HEK293 (cell line): Measurements from ENCODE around the gene PHACTR1.

Experiments
- GLIS1 ChIP-seq: fragments of 450-650 bp; formaldehyde crosslinking; IDR thresholded peaks from 2 replicates; pipeline ENCODE4 v1.5.1; 2016; ENCODE audit warnings: missing biosample characterization, missing genetic modification characterization
- KLF17 ChIP-seq: fragments of 450-650 bp; formaldehyde crosslinking; IDR thresholded peaks from 2 replicates; pipeline ENCODE4 v1.5.1; 2016; ENCODE audit warnings: missing biosample characterization, missing genetic modification characterization
- REST ChIP-seq: fragments of 450-650 bp; formaldehyde crosslinking; IDR thresholded peaks from 2 replicates; pipeline ENCODE4 v1.5.1; 2016; ENCODE audit warnings: missing biosample characterization, missing genetic modification characterization
- ZBTB21 ChIP-seq: fragments of 450-650 bp; formaldehyde crosslinking; IDR thresholded peaks from 2 replicates; pipeline ENCODE4 v1.5.1; 2017; ENCODE audit warnings: missing biosample characterization, missing genetic modification characterization
- ZFHX2 ChIP-seq: fragments of 450-650 bp; formaldehyde crosslinking; conservative IDR thresholded peaks from 2 replicates; pipeline ENCODE4 v1.5.1; 2016; ENCODE audit warnings: missing biosample characterization, missing genetic modification characterization
- ZNF174 ChIP-seq: fragments of 450-650 bp; formaldehyde crosslinking; IDR thresholded peaks from 2 replicates; pipeline ENCODE4 v1.5.0; 2017; ENCODE audit warnings: missing biosample characterization, mild to moderate bottlenecking, missing genetic modification characterization
- ZNF175 ChIP-seq: fragments of 450-650 bp; formaldehyde crosslinking; IDR thresholded peaks from 2 replicates; pipeline ENCODE4 v1.5.1; 2016; ENCODE audit warnings: missing biosample characterization, missing genetic modification characterization
- ZNF274 ChIP-seq, 2 experiments: fragments of 200-500 bp in 1 of 2; fragments of 450-650 bp in 1 of 2; sonication (Bioruptor generic) in 1 of 2; formaldehyde crosslinking in 1 of 2; IDR thresholded peaks; 2 replicates each; pipeline versions ENCODE4 v1.5.1 to v1.6.1; 2014 to 2016; ENCODE audit warnings: borderline replicate concordance in 1 of 2, inconsistent platforms in 1 of 2, low read length in 1 of 2, missing biosample characterization in 1 of 2, missing genetic modification characterization in 1 of 2
- ZNF366 ChIP-seq: fragments of 450-650 bp; formaldehyde crosslinking; conservative IDR thresholded peaks from 2 replicates; pipeline ENCODE4 v1.5.1; 2016; ENCODE audit warnings: missing biosample characterization, missing genetic modification characterization
- ZNF391 ChIP-seq: fragments of 450-650 bp; formaldehyde crosslinking; IDR thresholded peaks from 2 replicates; pipeline ENCODE4 v1.5.1; 2016; ENCODE audit warnings: low read depth, missing biosample characterization, missing genetic modification characterization, borderline replicate concordance
- ZNF449 ChIP-seq: fragments of 450-650 bp; formaldehyde crosslinking; IDR thresholded peaks from 2 replicates; pipeline ENCODE4 v1.5.1; 2017; ENCODE audit warnings: missing biosample characterization, mild to moderate bottlenecking, missing genetic modification characterization, moderate library complexity
- ZNF549 ChIP-seq: fragments of 450-650 bp; IDR thresholded peaks from 2 replicates; pipeline ENCODE4 v1.5.1; 2018; ENCODE audit warnings: missing biosample characterization, missing genetic modification characterization, mild to moderate bottlenecking, inconsistent platforms, moderate library complexity
- ZNF830 ChIP-seq: fragments of 450-650 bp; IDR thresholded peaks from 2 replicates; pipeline ENCODE4 v1.5.0; 2018; ENCODE audit warnings: missing biosample characterization, missing genetic modification characterization, low read depth, mild to moderate bottlenecking, moderate library complexity
- TF ChIP-seq, protein P1 (sequence below): fragments of 450-650 bp; formaldehyde crosslinking; IDR thresholded peaks from 2 replicates; pipeline ENCODE4 v1.5.1; 2016; ENCODE audit warnings: missing biosample characterization, missing genetic modification characterization

GRCh38 chr6:12911427-12911826 lies 194.9 kb downstream of the PHACTR1 start:
- TF ChIP-seq, protein P1, sequence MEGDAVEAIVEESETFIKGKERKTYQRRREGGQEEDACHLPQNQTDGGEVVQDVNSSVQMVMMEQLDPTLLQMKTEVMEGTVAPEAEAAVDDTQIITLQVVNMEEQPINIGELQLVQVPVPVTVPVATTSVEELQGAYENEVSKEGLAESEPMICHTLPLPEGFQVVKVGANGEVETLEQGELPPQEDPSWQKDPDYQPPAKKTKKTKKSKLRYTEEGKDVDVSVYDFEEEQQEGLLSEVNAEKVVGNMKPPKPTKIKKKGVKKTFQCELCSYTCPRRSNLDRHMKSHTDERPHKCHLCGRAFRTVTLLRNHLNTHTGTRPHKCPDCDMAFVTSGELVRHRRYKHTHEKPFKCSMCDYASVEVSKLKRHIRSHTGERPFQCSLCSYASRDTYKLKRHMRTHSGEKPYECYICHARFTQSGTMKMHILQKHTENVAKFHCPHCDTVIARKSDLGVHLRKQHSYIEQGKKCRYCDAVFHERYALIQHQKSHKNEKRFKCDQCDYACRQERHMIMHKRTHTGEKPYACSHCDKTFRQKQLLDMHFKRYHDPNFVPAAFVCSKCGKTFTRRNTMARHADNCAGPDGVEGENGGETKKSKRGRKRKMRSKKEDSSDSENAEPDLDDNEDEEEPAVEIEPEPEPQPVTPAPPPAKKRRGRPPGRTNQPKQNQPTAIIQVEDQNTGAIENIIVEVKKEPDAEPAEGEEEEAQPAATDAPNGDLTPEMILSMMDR (tag by site-specific recombination) = no peak
- TF ChIP-seq ZNF549 = no peak
- no peak for TF ChIP-seq KLF17 (tag by site-specific recombination)
- TF ChIP-seq ZNF391 (tag by site-specific recombination) = no peak
- no peak for TF ChIP-seq ZNF274 (IDR thresholded peaks at IDR 0.05; ENCODE audit: low read length)
- TF ChIP-seq ZNF274 (tag by site-specific recombination; IDR thresholded peaks at IDR 0.05; ENCODE audit: borderline replicate concordance) = no peak
- TF ChIP-seq ZNF366 (tag by site-specific recombination) = no peak
- no peak for TF ChIP-seq ZNF175 (tag by site-specific recombination)
- no peak for TF ChIP-seq GLIS1 (tag by site-specific recombination)
- no peak for TF ChIP-seq ZFHX2 (tag by site-specific recombination)
- no peak for TF ChIP-seq ZBTB21
- TF ChIP-seq ZNF449 (tag by site-specific recombination) = no peak
- TF ChIP-seq ZNF174 (tag by site-specific recombination) = no peak
- TF ChIP-seq REST (tag by site-specific recombination) = no peak
- TF ChIP-seq ZNF830 (tag by site-specific recombination) = no peak
